Heart right ventricle (tissue), 16 donors: ENCODE measurements around the gene SEC14L6. TPM values are rescaled to one million over a fixed set of nuclear protein-coding genes. Genes with fewer than 3 reads are reported as not detected.

Source experiments
- ATAC-seq, 8 donors: fragments of 200-7000 bp; cut with Tn5 transposase; one replicate each; pipeline ENCODE4 v1.9.1; 2020; ENCODE audit warnings: mild to moderate bottlenecking in 8 of 8, moderate library complexity in 8 of 8, moderate number of reproducible peaks in 1 of 8
- DNase-seq, 2 donors: peaks; one replicate each; pipeline ENCODE4 v3.0.0-alpha.2; 2020
- H3K27ac ChIP-seq, 10 donors: fragments of 200-600 bp; sonication (generic) in 2 of 10; one replicate each; pipeline versions ENCODE4 v1.5.0 to v1.8.0; 2020 to 2022; ENCODE audit warnings: mild to moderate bottlenecking in 3 of 10
- H3K27me3 ChIP-seq, 7 donors: fragments of 200-600 bp; one replicate each; pipeline ENCODE4 v1.8.0; 2021 to 2022; ENCODE audit warnings: mild to moderate bottlenecking in 2 of 7
- H3K36me3 ChIP-seq, 9 donors: fragments of 200-600 bp; sonication (generic) in 1 of 9; one replicate each; pipeline versions ENCODE4 v1.5.0 to v1.8.0; 2020 to 2022; ENCODE audit warnings: mild to moderate bottlenecking in 2 of 9
- H3K4me1 ChIP-seq, 9 donors: fragments of 200-600 bp; sonication (generic) in 1 of 9; one replicate each; pipeline versions ENCODE4 v1.5.0 to v1.8.0; 2020 to 2022; ENCODE audit warnings: mild to moderate bottlenecking in 4 of 9
- H3K4me3 ChIP-seq, 10 donors: fragments of 200-600 bp; sonication (generic) in 2 of 10; one replicate each; pipeline versions ENCODE4 v1.5.0 to v1.8.0; 2020 to 2022; ENCODE audit warnings: mild to moderate bottlenecking in 7 of 10, moderate library complexity in 2 of 10
- H3K9me3 ChIP-seq, 11 donors: fragments of 200-600 bp in 10 of 11; sonication (generic) in 2 of 11; one replicate each; pipeline versions ENCODE4 v1.5.0 to v1.8.0; 2013 to 2022; ENCODE audit warnings: mild to moderate bottlenecking in 2 of 11, control low read depth in 1 of 11, moderate library complexity in 1 of 11
- WGBS, 2 donors: extraction: QIAGEN DNeasy Blood & Tissue Kit; methylation state at CpG; one replicate each; pipeline ENCODE4 v1.1.7; 2013; ENCODE audit warnings: inconsistent platforms in 1 of 2; 5-methylcytosine and 5-hydroxymethylcytosine counted together
- intact Hi-C, 10 donors: fragments of 100-400 bp; cut with DNase I; formaldehyde crosslinking; loops; one replicate each; pipeline versions ENCODE4 v1.11.1 to v1.14.2; 2022
- polyA plus RNA-seq, 2 donors: library from polyadenylated mRNA; stranded (reverse); fragments of 200-250 nt; gene quantifications; one replicate each; pipeline ENCODE4 v1.2.3, GENCODE V29; 2013
- total RNA-seq, 10 donors: library from RNA; stranded (reverse); fragmentation: NEBNext Ultra II Directional in 3 of 10; extraction: Animal tissue kit (Norgen Biotek cat#: 25700) in 3 of 10; gene quantifications; one replicate each; pipeline versions ENCODE4 v1.2.1 to v1.2.4, GENCODE V29; 2021 to 2023
- TF ChIP-seq, protein P1 (sequence below), 9 donors: fragments of 200-600 bp; sonication (generic) in 2 of 9; IDR thresholded peaks; one replicate each; pipeline versions ENCODE4 v1.5.0 to v1.8.0; 2021 to 2022; ENCODE audit warnings: antibody characterized with exemption in 9 of 9, mild to moderate bottlenecking in 5 of 9, moderate library complexity in 1 of 9
- donor health status: Arrhythmogenic right ventricular cardiomyopathy.
- donor health status: ischemic (EF 13 %, LVEDD 7.1; RV severe dilation, severe dysfunction).
- donor health status: healthy with polysubstance abuse.
- donor health status: DM: no; HTN: yes; CAD: no.
- donor health status: DM: no; HTN: no; CAD: no.
- donor health status: ischemic (EF 25% LVEDD 6.9; RV normal size, moderate dysfunction).
- donor health status: ischemic (EF 25% LVEDD 5.7; RV mildly dilated, moderate dysfunction).
- donor health status: healthy.
- donor health status: DM: yes; HTN: yes; CAD: no.
- donor health status: Ischemic cardiomyopathy.
- donor health status: ischemic (EF 35%, LVEDD 5.7; RV mildly dilated, moderate dysfunction).
- donor health status: nonischemic (EF 11% LVEDD 7.7; RV severe dilation, severe dysfunction).
- donor health status: DM: yes; HTN: yes; CAD: no.
- donor health status: PGD.
- donor health status: ischemic (EF 29% LVEDD 5.4; RV normal size, mild dysfunction).
- donor health status: nonischemic (EF 23%, LVEDD 6.1; RV moderate dilation, normal function).

SEC14L6 gene
- total and polyA plus RNA-seq, 12 donors, result 0.11 to 0.37 (median 0.25) TPM; not detected in 7

- H3K27ac ChIP-seq, result no peak overlapping the region
- intact Hi-C loops, result no loop called here
- DNase-seq (no peak), ATAC-seq (no peak)
- no peak overlapping the region for H3K4me3 ChIP-seq
- H3K27me3 ChIP-seq, result peaks cover 0 to 76% (median 71%) of the 10 kb centered on the region in 7 donors
- WGBS, 2 donors, result 70 to 73% methylated on average over 8 of the region's 8 CpGs
- no peaks in the 10 kb centered on the region for H3K36me3 ChIP-seq
- H3K4me1 ChIP-seq, result peaks cover 0 to 4% (median 0%) of the 10 kb centered on the region in 9 donors
- TF ChIP-seq, protein P1, sequence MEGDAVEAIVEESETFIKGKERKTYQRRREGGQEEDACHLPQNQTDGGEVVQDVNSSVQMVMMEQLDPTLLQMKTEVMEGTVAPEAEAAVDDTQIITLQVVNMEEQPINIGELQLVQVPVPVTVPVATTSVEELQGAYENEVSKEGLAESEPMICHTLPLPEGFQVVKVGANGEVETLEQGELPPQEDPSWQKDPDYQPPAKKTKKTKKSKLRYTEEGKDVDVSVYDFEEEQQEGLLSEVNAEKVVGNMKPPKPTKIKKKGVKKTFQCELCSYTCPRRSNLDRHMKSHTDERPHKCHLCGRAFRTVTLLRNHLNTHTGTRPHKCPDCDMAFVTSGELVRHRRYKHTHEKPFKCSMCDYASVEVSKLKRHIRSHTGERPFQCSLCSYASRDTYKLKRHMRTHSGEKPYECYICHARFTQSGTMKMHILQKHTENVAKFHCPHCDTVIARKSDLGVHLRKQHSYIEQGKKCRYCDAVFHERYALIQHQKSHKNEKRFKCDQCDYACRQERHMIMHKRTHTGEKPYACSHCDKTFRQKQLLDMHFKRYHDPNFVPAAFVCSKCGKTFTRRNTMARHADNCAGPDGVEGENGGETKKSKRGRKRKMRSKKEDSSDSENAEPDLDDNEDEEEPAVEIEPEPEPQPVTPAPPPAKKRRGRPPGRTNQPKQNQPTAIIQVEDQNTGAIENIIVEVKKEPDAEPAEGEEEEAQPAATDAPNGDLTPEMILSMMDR (IDR thresholded peaks at IDR 0.05), result no peak
- no peaks in the 10 kb centered on the region for H3K9me3 ChIP-seq
Measured at GRCh38 chr22:30506507-30506968, 40.0 kb downstream of the SEC14L6 start.

- peaks cover 0 to 86% (median 80%) of the 10 kb centered on the region in 7 donors for H3K27me3 ChIP-seq
- DNase-seq, result no peak
- peaks cover 0 to 4% (median 0%) of the 10 kb centered on the region in 9 donors for H3K4me1 ChIP-seq
- TF ChIP-seq, protein P1 (IDR thresholded peaks at IDR 0.05), result no peak
- H3K27ac ChIP-seq, result no peak overlapping the region
- 73 to 76% methylated on average over 12 of the region's 12 CpGs for WGBS, 2 donors
- H3K9me3 ChIP-seq, result no peaks in the 10 kb centered on the region
- intact Hi-C loops, result no loop called here
- H3K4me3 ChIP-seq, result no peak overlapping the region
- no peaks in the 10 kb centered on the region for H3K36me3 ChIP-seq
- ATAC-seq, result no peak
Measured at GRCh38 chr22:30503551-30503950, 43.0 kb downstream of the SEC14L6 start.

GRCh38 chr22:30502911-30503310 is 43.6 kb downstream of the SEC14L6 start:
- Histone ChIP-seq H3K27me3 (peaks cover 0 to 81% (median 74%) of the 10 kb centered on the region in 7 donors), H3K27ac (no peak overlapping the region), H3K4me1 (peaks cover 0 to 4% (median 0%) of the 10 kb centered on the region in 9 donors), H3K36me3 (no peaks in the 10 kb centered on the region), H3K4me3 (no peak overlapping the region), H3K9me3 (no peaks in the 10 kb centered on the region)
- DNase-seq (no peak), ATAC-seq (no peak)
- intact Hi-C loops, result no loop called here
- 83 to 84% methylated on average over 3 of the region's 3 CpGs for WGBS, 2 donors
- TF ChIP-seq, protein P1 (IDR thresholded peaks at IDR 0.05), result no peak

- TF ChIP-seq, protein P1 (IDR thresholded peaks at IDR 0.05), result no peak
- intact Hi-C loops, result no loop called here
- Histone ChIP-seq H3K27me3 (peaks cover 0 to 75% (median 66%) of the 10 kb centered on the region in 7 donors), H3K9me3 (no peaks in the 10 kb centered on the region), H3K4me1 (peaks cover 0 to 4% (median 0%) of the 10 kb centered on the region in 9 donors), H3K36me3 (no peaks in the 10 kb centered on the region), H3K4me3 (no peak overlapping the region), H3K27ac (no peak overlapping the region)
- 75 to 86% methylated on average over 4 of the region's 4 CpGs for WGBS, 2 donors
- ATAC-seq, result no peak
- DNase-seq, result no peak
Measured at GRCh38 chr22:30502153-30502552, 44.4 kb downstream of the SEC14L6 start.
